ENCODE results near the gene NR4A1.

DNA sequence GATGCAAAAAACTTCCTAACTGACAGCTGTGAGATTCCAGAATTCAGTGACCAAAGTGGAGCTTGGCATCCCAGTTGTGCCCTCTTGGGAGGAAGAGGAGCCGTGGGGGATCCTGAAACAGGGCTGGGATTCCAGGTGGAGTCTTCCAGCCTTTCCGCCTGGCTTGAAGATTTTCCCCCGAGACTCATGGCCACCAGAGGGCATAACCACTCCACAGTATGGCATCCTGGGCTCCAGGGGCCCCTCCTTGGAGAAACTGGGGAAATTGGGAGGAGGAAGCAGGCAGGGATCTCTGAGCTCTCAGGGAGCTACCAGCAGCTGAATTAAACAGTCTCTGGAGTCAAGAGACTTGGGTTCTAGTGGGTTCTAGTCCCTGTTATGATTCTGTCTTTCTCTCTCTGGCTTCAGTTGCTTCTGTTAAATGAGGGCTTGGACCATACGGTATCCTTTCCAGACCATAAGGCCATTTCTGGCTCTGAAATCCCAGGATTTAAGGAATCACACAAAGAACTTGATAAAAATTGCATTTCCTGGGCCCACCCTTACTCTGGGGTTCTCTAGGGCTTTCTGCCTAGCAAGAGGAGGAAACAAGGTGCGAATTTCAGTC is 47.1 kb upstream of the NR4A1 start:
- TF ChIP-seq, protein P1, sequence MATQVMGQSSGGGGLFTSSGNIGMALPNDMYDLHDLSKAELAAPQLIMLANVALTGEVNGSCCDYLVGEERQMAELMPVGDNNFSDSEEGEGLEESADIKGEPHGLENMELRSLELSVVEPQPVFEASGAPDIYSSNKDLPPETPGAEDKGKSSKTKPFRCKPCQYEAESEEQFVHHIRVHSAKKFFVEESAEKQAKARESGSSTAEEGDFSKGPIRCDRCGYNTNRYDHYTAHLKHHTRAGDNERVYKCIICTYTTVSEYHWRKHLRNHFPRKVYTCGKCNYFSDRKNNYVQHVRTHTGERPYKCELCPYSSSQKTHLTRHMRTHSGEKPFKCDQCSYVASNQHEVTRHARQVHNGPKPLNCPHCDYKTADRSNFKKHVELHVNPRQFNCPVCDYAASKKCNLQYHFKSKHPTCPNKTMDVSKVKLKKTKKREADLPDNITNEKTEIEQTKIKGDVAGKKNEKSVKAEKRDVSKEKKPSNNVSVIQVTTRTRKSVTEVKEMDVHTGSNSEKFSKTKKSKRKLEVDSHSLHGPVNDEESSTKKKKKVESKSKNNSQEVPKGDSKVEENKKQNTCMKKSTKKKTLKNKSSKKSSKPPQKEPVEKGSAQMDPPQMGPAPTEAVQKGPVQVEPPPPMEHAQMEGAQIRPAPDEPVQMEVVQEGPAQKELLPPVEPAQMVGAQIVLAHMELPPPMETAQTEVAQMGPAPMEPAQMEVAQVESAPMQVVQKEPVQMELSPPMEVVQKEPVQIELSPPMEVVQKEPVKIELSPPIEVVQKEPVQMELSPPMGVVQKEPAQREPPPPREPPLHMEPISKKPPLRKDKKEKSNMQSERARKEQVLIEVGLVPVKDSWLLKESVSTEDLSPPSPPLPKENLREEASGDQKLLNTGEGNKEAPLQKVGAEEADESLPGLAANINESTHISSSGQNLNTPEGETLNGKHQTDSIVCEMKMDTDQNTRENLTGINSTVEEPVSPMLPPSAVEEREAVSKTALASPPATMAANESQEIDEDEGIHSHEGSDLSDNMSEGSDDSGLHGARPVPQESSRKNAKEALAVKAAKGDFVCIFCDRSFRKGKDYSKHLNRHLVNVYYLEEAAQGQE (IDR thresholded peaks at IDR 0.05; ENCODE audit: insufficient read depth in 1 of 2, low read depth in 2 of 2, low read length in 2 of 2): no peak
- no peak for TF ChIP-seq POLR2AphosphoS5 (IDR thresholded peaks at IDR 0.05; ENCODE audit: low read depth, low read length)

Measured in PFSK-1 (cell line).